ENCODE measurements around the gene MAPK12. TPM values are rescaled to one million over a fixed set of nuclear protein-coding genes. Genes with fewer than 3 reads are reported as not detected.

MAPK12 gene
- polyA plus RNA-seq, 1 donor = 29.1 TPM

GRCh38 chr22:50266994-50267393 is 5.5 kb upstream of the MAPK12 start:
- no peak for DNase-seq

GRCh38 chr22:50264946-50265669 is 3.6 kb upstream of the MAPK12 start:
- DNase-seq = no peak

- DNase-seq = no peak
These were observed 2.7 kb upstream of the MAPK12 start for GRCh38 chr22:50264104-50264745.

GRCh38 chr22:50262973-50263617 is 1.6 kb upstream of the MAPK12 start:
- DNase-seq = no peak

- DNase-seq = no peak
These were observed 1.0 kb upstream of the MAPK12 start for GRCh38 chr22:50262460-50262911.

GRCh38 chr22:50260801-50261614 is 475 bp downstream of the MAPK12 start:
- peak; percentile 52 for DNase-seq

- no peak for DNase-seq
These were observed 1.1 kb downstream of the MAPK12 start for GRCh38 chr22:50260434-50260800.

- DNase-seq = no peak
These were observed 2.2 kb downstream of the MAPK12 start for GRCh38 chr22:50259302-50259701.

GRCh38 chr22:50258361-50259292 is 2.9 kb downstream of the MAPK12 start:
- no peak for DNase-seq

- no peak for DNase-seq
These were observed 3.8 kb downstream of the MAPK12 start for GRCh38 chr22:50257451-50258360.

GRCh38 chr22:50257041-50257440 is 4.4 kb downstream of the MAPK12 start:
- no peak for DNase-seq

GRCh38 chr22:50256258-50256862 is 5.1 kb downstream of the MAPK12 start:
- no peak for DNase-seq

GRCh38 chr22:50255607-50256006 is 5.9 kb downstream of the MAPK12 start:
- no peak for DNase-seq

GRCh38 chr22:50255099-50255498 is 6.4 kb downstream of the MAPK12 start:
- no peak for DNase-seq

- DNase-seq = no peak
These were observed 7.5 kb downstream of the MAPK12 start for GRCh38 chr22:50253941-50254340.

GRCh38 chr22:50253046-50253915 is 8.2 kb downstream of the MAPK12 start:
- no peak for DNase-seq

- DNase-seq = no peak
These were observed 9.1 kb downstream of the MAPK12 start for GRCh38 chr22:50252082-50253045.

Measured in hindlimb muscle (tissue), 1 donor.